ENCODE data around the gene NFIA.

NFIA gene

GRCh38 chr1:61140778-61141177, 58.4 kb downstream of the NFIA start:
- DNase-seq (ENCODE audit: low read depth in 2 of 2), result no peak
- no peak overlapping the region for H3K4me3 ChIP-seq (replicated peaks in 1 of 2; ENCODE audit: low read depth in 2 of 2, low read length in 2 of 2)
- TF ChIP-seq CTCF (IDR thresholded peaks at IDR 0.05; ENCODE audit: low read depth, low read length), result no peak

- H3K4me3 ChIP-seq (replicated peaks in 1 of 2; ENCODE audit: low read depth in 2 of 2, low read length in 2 of 2), result no peak overlapping the region
- no peak for TF ChIP-seq CTCF (IDR thresholded peaks at IDR 0.05; ENCODE audit: low read depth, low read length)
- DNase-seq (ENCODE audit: low read depth in 2 of 2), result peak; percentile 77
Observed at GRCh38 chr1:61141288-61142042, 59.1 kb downstream of the NFIA start.

GRCh38 chr1:61142043-61142440, 59.7 kb downstream of the NFIA start:
- no peak overlapping the region for H3K4me3 ChIP-seq (replicated peaks in 1 of 2; ENCODE audit: low read depth in 2 of 2, low read length in 2 of 2)
- no peak for DNase-seq (ENCODE audit: low read depth in 2 of 2)
- no peak for TF ChIP-seq CTCF (IDR thresholded peaks at IDR 0.05; ENCODE audit: low read depth, low read length)

GRCh38 chr1:61142726-61143500, 60.6 kb downstream of the NFIA start:
- H3K4me3 ChIP-seq (replicated peaks in 1 of 2; ENCODE audit: low read depth in 2 of 2, low read length in 2 of 2), result no peak overlapping the region
- TF ChIP-seq CTCF (IDR thresholded peaks at IDR 0.05; ENCODE audit: low read depth, low read length), result no peak

GRCh38 chr1:61143821-61144424, 61.6 kb downstream of the NFIA start:
- no peak overlapping the region for H3K4me3 ChIP-seq (replicated peaks in 1 of 2; ENCODE audit: low read depth in 2 of 2, low read length in 2 of 2)
- DNase-seq (ENCODE audit: low read depth in 2 of 2), result no peak
- TF ChIP-seq CTCF (IDR thresholded peaks at IDR 0.05; ENCODE audit: low read depth, low read length), result no peak

More at GRCh38 chr1:61142726-61143500, 60.6 kb downstream of the NFIA start:
- DNase-seq (ENCODE audit: low read depth in 2 of 2), result no peak

- no peak overlapping the region for H3K4me3 ChIP-seq (replicated peaks in 1 of 2; ENCODE audit: low read depth in 2 of 2, low read length in 2 of 2)
- DNase-seq (ENCODE audit: low read depth in 2 of 2), result no peak
- no peak for TF ChIP-seq CTCF (IDR thresholded peaks at IDR 0.05; ENCODE audit: low read depth, low read length)
Observed at GRCh38 chr1:61149010-61149860, 66.9 kb downstream of the NFIA start.
